Measurements from ENCODE around the gene ARSG. TPM values are rescaled to one million over a fixed set of nuclear protein-coding genes. Genes with fewer than 3 reads are reported as not detected.
"Not testable (repeated sequence)": the region's sequence is repeated elsewhere in the genome, so short reads cannot be mapped to it uniquely, and the experiment has no call there.

Gene ARSG
- total RNA-seq, 2 donors from 2014 or later = 4.4 to 14.1 TPM

DNA sequence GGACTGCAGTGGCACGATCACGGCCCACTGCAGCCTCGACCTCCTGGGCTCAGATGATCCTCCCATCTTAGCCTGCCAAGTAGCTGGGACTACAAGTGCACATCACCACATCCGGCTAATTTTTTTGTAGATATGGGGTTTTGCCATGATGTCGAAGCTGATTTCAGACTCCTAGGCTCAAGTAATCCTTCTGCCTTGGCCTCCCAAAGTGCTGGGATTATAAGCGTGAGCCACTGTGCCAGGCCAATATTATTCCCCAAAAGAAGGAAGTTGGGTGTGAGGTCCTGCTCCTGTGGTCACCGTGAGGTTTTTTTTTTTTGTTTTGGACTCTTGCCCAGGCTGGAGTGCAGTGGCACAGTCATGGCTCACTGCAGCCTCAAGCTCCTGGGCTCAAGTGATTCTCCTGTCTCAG, 41.9 kb upstream of the ARSG start:
- H3K4me1 Mint-ChIP-seq = peaks cover 10% of the 10 kb centered on the region
- Histone ChIP-seq H3K27me3 (ENCODE audit: control insufficient read depth, insufficient read depth, low read length, poor library complexity, severe bottlenecking) (no peaks in the 10 kb centered on the region), H3K4me1 (ENCODE audit: control insufficient read depth, insufficient read depth, low read length) (no peaks in the 10 kb centered on the region), H3K9ac (ENCODE audit: extremely low read depth, low read length, poor library complexity, severe bottlenecking) (no peak overlapping the region), H3K4me3 (ENCODE audit: low read length) (no peak overlapping the region), H3K27ac (ENCODE audit: low read depth, low read length) (no peak overlapping the region), H3K9me3 (ENCODE audit: control insufficient read depth, low read length) (no peaks in the 10 kb centered on the region), H3K36me3 (ENCODE audit: control insufficient read depth, insufficient read depth, low read length) (peaks cover 35% of the 10 kb centered on the region)
- WGBS, 2 experiments (ENCODE audit: insufficient coverage in 1 of 2, insufficient read length in 1 of 2) = 91 to 93% methylated on average over 4 to 7 of the region's 7 CpGs
- H3K36me3 Mint-ChIP-seq (ENCODE audit: low read depth) = peaks cover 32% of the 10 kb centered on the region
- H3K9me3 Mint-ChIP-seq = no peaks in the 10 kb centered on the region
- H3K27ac Mint-ChIP-seq = no peak overlapping the region
- no peaks in the 10 kb centered on the region for H3K27me3 Mint-ChIP-seq (ENCODE audit: insufficient read depth)
- H3K4me3 Mint-ChIP-seq = peak overlapping the region; percentile 91
- DNase-seq = no peak
- TF ChIP-seq, protein P1, sequence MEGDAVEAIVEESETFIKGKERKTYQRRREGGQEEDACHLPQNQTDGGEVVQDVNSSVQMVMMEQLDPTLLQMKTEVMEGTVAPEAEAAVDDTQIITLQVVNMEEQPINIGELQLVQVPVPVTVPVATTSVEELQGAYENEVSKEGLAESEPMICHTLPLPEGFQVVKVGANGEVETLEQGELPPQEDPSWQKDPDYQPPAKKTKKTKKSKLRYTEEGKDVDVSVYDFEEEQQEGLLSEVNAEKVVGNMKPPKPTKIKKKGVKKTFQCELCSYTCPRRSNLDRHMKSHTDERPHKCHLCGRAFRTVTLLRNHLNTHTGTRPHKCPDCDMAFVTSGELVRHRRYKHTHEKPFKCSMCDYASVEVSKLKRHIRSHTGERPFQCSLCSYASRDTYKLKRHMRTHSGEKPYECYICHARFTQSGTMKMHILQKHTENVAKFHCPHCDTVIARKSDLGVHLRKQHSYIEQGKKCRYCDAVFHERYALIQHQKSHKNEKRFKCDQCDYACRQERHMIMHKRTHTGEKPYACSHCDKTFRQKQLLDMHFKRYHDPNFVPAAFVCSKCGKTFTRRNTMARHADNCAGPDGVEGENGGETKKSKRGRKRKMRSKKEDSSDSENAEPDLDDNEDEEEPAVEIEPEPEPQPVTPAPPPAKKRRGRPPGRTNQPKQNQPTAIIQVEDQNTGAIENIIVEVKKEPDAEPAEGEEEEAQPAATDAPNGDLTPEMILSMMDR (conservative IDR thresholded peaks at IDR 0.05) = no peak

DNA sequence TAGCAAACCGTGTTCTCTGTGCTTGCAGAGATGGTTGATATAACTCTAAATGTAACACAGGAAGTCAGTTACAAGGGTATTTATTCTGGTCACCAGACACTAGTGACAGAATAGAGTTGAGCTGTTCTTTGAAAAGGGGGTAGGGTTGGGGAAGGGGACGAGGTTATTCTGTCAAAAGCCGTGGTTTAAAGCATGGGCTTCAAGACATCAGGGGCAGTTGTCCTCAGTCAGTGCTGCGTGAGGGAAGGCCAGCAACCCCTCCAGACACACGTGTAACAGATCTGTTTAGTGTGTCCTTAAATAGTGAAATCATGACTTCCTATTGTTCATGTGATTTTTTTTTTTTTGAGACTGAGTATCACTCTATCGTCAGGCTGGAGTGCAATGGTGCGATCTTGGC, 37.9 kb upstream of the ARSG start:
- peaks cover 56% of the 10 kb centered on the region for H3K36me3 Mint-ChIP-seq (ENCODE audit: low read depth)
- not testable (repeated sequence) for H3K4me3 ChIP-seq (ENCODE audit: low read length); H3K4me1 Mint-ChIP-seq; H3K27me3 ChIP-seq (ENCODE audit: control insufficient read depth, insufficient read depth, low read length, poor library complexity, severe bottlenecking); H3K27ac ChIP-seq (ENCODE audit: low read depth, low read length); H3K9me3 ChIP-seq (ENCODE audit: control insufficient read depth, low read length); H3K4me1 ChIP-seq (ENCODE audit: control insufficient read depth, insufficient read depth, low read length); H3K27ac Mint-ChIP-seq; H3K4me3 Mint-ChIP-seq; DNase-seq; H3K9me3 Mint-ChIP-seq; H3K9ac ChIP-seq (ENCODE audit: extremely low read depth, low read length, poor library complexity, severe bottlenecking); H3K27me3 Mint-ChIP-seq (ENCODE audit: insufficient read depth)
- peaks cover 57% of the 10 kb centered on the region for H3K36me3 ChIP-seq (ENCODE audit: control insufficient read depth, insufficient read depth, low read length)
- WGBS, 2 experiments (ENCODE audit: insufficient coverage in 1 of 2, insufficient read length in 1 of 2) = 95 to 96% methylated on average over 5 to 7 of the region's 7 CpGs

DNA sequence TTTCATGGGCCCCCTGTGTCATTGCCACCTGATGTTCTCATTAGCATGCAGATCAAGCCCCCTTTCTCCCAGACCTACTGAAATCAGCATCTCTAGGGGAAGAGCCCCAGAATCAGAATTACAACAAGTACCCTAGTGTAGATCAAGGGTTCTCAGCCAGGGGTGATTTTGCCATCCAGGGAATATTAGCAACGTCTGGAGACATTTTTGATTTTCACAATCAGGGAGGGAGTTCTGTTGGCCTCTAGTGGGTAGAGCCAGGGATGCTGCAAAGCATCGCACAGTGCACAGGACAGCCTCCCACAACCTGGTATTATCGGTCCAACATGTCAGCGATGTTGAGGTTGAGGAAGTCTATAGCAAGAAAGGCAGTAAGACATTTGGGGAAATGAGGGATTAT, 36.1 kb upstream of the ARSG start:
- H3K27ac Mint-ChIP-seq = no peak overlapping the region
- no peaks in the 10 kb centered on the region for H3K27me3 ChIP-seq (ENCODE audit: control insufficient read depth, insufficient read depth, low read length, poor library complexity, severe bottlenecking)
- H3K36me3 ChIP-seq (ENCODE audit: control insufficient read depth, insufficient read depth, low read length) = peaks cover 55% of the 10 kb centered on the region
- H3K27me3 Mint-ChIP-seq (ENCODE audit: insufficient read depth) = peaks cover 8% of the 10 kb centered on the region
- TF ChIP-seq, protein P1 (conservative IDR thresholded peaks at IDR 0.05) = no peak
- H3K36me3 Mint-ChIP-seq (ENCODE audit: low read depth) = peaks cover 54% of the 10 kb centered on the region
- no peaks in the 10 kb centered on the region for H3K9me3 Mint-ChIP-seq
- H3K4me1 ChIP-seq (ENCODE audit: control insufficient read depth, insufficient read depth, low read length) = no peaks in the 10 kb centered on the region
- H3K27ac ChIP-seq (ENCODE audit: low read depth, low read length) = no peak overlapping the region
- H3K4me3 Mint-ChIP-seq = no peak overlapping the region
- no peak for DNase-seq
- no peaks in the 10 kb centered on the region for H3K9me3 ChIP-seq (ENCODE audit: control insufficient read depth, low read length)
- peaks cover 2% of the 10 kb centered on the region for H3K4me1 Mint-ChIP-seq
- no peak overlapping the region for H3K4me3 ChIP-seq (ENCODE audit: low read length)
- 89 to 91% methylated on average over 4 of the region's 4 CpGs for WGBS, 2 experiments (ENCODE audit: insufficient coverage in 1 of 2, insufficient read length in 1 of 2)
- H3K9ac ChIP-seq (ENCODE audit: extremely low read depth, low read length, poor library complexity, severe bottlenecking) = no peak overlapping the region

Measured in endodermal cell (in vitro differentiated cells).